SK-N-SH treated with all-trans-retinoic acid at 6 μM for 48 hours (cell line): ENCODE results near the gene SLC9A7.

ENCODE experiments used
- ARNTL ChIP-seq: fragments of 450-650 bp; formaldehyde crosslinking; IDR thresholded peaks from 2 replicates; pipeline ENCODE4 v1.5.0; 2020; ENCODE audit warnings: low read depth, mild to moderate bottlenecking, moderate library complexity, borderline replicate concordance
- RARB ChIP-seq: fragments of 250-450 bp; sonication (Bioruptor Pico); IDR thresholded peaks from 2 replicates; pipeline ENCODE4 v1.8.0; 2021; ENCODE audit warnings: mild to moderate bottlenecking, moderate library complexity
- SNAI2 ChIP-seq: fragments of 250-450 bp; sonication (Bioruptor Pico); IDR thresholded peaks from 2 replicates; pipeline ENCODE4 v1.5.0; 2020; ENCODE audit warnings: mild to moderate bottlenecking, moderate library complexity

DNA sequence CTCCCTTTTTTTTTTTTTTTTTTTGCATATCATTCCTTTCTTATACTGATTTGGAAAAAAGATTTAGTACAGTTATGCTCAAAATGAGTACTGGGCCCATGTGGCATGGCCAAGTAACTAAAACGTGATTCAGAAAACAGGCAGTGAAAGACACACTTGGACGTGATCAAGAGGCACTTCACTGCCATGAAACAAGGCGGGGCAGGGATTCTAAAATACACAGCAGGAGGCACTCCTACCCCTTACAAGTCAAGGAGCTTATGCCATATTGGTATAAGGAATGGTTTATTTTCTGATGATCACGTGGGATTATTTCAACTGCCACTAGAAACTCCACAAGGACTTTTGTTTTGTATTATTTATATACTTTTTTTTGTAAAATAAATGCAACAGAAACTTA, 113.3 kb downstream of the SLC9A7 start:
- no peak for TF ChIP-seq RARB (CRISPR knock-in tag)
- TF ChIP-seq SNAI2 (CRISPR knock-in tag): no peak
- no peak for TF ChIP-seq ARNTL
